K562 (cell line): ENCODE measurements around the gene FBXO36. TPM values are rescaled to one million over a fixed set of nuclear protein-coding genes. Genes with fewer than 3 reads are reported as not detected.

Experiments
- ATAC-seq: fragments of 200-7000 bp; cut with Tn5 transposase; 3 replicates; pipeline ENCODE4 v1.9.1; 2020; ENCODE audit warnings: moderate library complexity
- BruUV-seq: library from RNA; stranded (reverse); fragments of 400-500 nt; replicated peaks from 2 replicates; lab custom pipeline; 2021; lab: Mats Ljungman, UMichigan
- CTCF ChIA-PET: fragments of 300-600 bp; formaldehyde crosslinking; extraction: SDS; loops from one replicate; lab custom pipeline; 2021; ENCODE audit warnings: low intra/inter-chr PET ratio; lab: Yijun Ruan, JAX
- POLR2A ChIA-PET: fragments of 300-600, 350-650 bp; sonication (Branson Sonifier 250); formaldehyde crosslinking; extraction: SDS; loops from one replicate; lab custom pipeline; 2021; ENCODE audit warnings: antibody characterized with exemption, inconsistent platforms; lab: Yijun Ruan, JAX
- DNase-seq, 4 experiments: peaks; one replicate each; pipeline versions ENCODE4 v3.0.0 to v3.0.0-alpha.2; 2011 to 2018; ENCODE audit warnings: low spot score in 3 of 4, mixed read lengths in 3 of 4; ENCODE audit errors: extremely low read depth in 1 of 4
- FAIRE-seq: peaks from 2 replicates; lab custom pipeline; 2011; peaks lifted over from hg19 to GRCh38; lab: Jason Lieb, UNC
- H2AFZ ChIP-seq: 2 replicates; pipeline ENCODE4 v1.6.0; 2011; ENCODE audit warnings: low read depth, low read length, control low read depth, inconsistent platforms
- H3K27ac ChIP-seq: fragments of 200-600 bp; 3 replicates; pipeline ENCODE4 v1.8.0; 2011; ENCODE audit warnings: low read depth, mild to moderate bottlenecking, control low read depth, inconsistent platforms, low read length, moderate library complexity, mixed read lengths; ENCODE audit errors: extremely low read depth
- H3K27me3 ChIP-seq, 2 experiments: fragments of 300-600 bp in 1 of 2; 2 replicates in 1 of 2; 3 replicates in 1 of 2; pipeline versions ENCODE4 v1.6.0 to v1.8.0; 2011; ENCODE audit warnings: inconsistent platforms in 2 of 2, low read length in 2 of 2, mild to moderate bottlenecking in 1 of 2, mixed read lengths in 1 of 2, moderate library complexity in 1 of 2; ENCODE audit not compliant: control insufficient read depth in 2 of 2, insufficient read depth in 2 of 2
- H3K36me3 ChIP-seq: fragments of 300-600 bp; 3 replicates; pipeline ENCODE4 v1.8.0; 2011; ENCODE audit warnings: mild to moderate bottlenecking, low read length, inconsistent platforms; ENCODE audit not compliant: control insufficient read depth, insufficient read depth
- H3K4me1 ChIP-seq, 2 experiments: fragments of 200-600 bp in 1 of 2; replicated peaks in 1 of 2; 2 replicates in 1 of 2; 3 replicates in 1 of 2; pipeline versions ENCODE4 v1.5.1 to v1.8.0; 2011; ENCODE audit warnings: inconsistent platforms in 2 of 2, low read length in 2 of 2, mild to moderate bottlenecking in 1 of 2, mixed read lengths in 1 of 2, moderate library complexity in 1 of 2; ENCODE audit not compliant: control insufficient read depth in 2 of 2, insufficient read depth in 2 of 2
- H3K4me2 ChIP-seq: 2 replicates; pipeline ENCODE4 v1.6.1; 2011; ENCODE audit warnings: low read length, control low read depth, inconsistent platforms, mixed read lengths; ENCODE audit not compliant: insufficient read depth
- H3K4me3 ChIP-seq: fragments of 200-600 bp; sonication (generic), shearing (Covaris generic); 2 replicates; pipeline ENCODE4 v1.5.1; 2016; ENCODE audit warnings: control low read depth, inconsistent platforms
- H3K79me2 ChIP-seq: fragments of 200-600 bp; 3 replicates; pipeline ENCODE4 v1.8.0; 2011; ENCODE audit warnings: low read length, inconsistent platforms; ENCODE audit not compliant: control insufficient read depth, insufficient read depth
- H3K9ac ChIP-seq, 2 experiments: 2 replicates each; pipeline versions ENCODE4 v1.6.0 to v1.6.1; 2011; ENCODE audit warnings: low read depth in 2 of 2, low read length in 2 of 2, control low read depth in 1 of 2, inconsistent platforms in 1 of 2, mild to moderate bottlenecking in 1 of 2, mixed read lengths in 1 of 2; ENCODE audit not compliant: insufficient read depth in 1 of 2
- H3K9me1 ChIP-seq: one replicate; pipeline ENCODE4 v1.6.0; 2011; ENCODE audit warnings: inconsistent platforms, mild to moderate bottlenecking, low read length, moderate library complexity; ENCODE audit not compliant: control insufficient read depth, insufficient read depth
- H3K9me3 ChIP-seq: replicated peaks from 2 replicates; pipeline ENCODE4 v1.5.1; 2011; ENCODE audit warnings: low read depth, low read length, inconsistent platforms; ENCODE audit not compliant: control insufficient read depth, insufficient read depth
- H4K20me1 ChIP-seq: replicated peaks from 2 replicates; pipeline ENCODE4 v1.6.1; 2011; ENCODE audit warnings: low read length, inconsistent platforms, mixed read lengths; ENCODE audit not compliant: control insufficient read depth, insufficient read depth
- BMI1 ChIP-seq: fragments of 150-350 bp; IDR thresholded peaks from 2 replicates; pipeline ENCODE4 v1.6.1; 2014; ENCODE audit warnings: low read length
- FIP1L1 ChIP-seq: fragments of 200-400 bp; formaldehyde crosslinking; IDR thresholded peaks from 2 replicates; pipeline ENCODE4 v1.6.1; 2018; ENCODE audit warnings: mild to moderate bottlenecking, low read depth, low read length; ENCODE audit not compliant: poor library complexity, severe bottlenecking
- NR2C1 ChIP-seq, 2 experiments: fragments of 450-650 bp; IDR thresholded peaks; 2 replicates each; pipeline ENCODE4 v1.6.1; 2017; ENCODE audit warnings: mild to moderate bottlenecking in 2 of 2, antibody characterized with exemption in 1 of 2, inconsistent platforms in 1 of 2, missing compliant biosample characterization in 1 of 2, missing genetic modification characterization in 1 of 2
- PHB2 ChIP-seq: fragments of 450-650 bp; IDR thresholded peaks from 2 replicates; pipeline ENCODE4 v1.6.1; 2017; ENCODE audit warnings: low read depth
- SMARCB1 ChIP-seq: IDR thresholded peaks from 2 replicates; pipeline ENCODE4 v1.6.1; 2011; ENCODE audit warnings: improper control_type of control experiment, low read depth; ENCODE audit not compliant: insufficient read length
- TEAD4 ChIP-seq, 2 experiments: sonication (generic) in 1 of 2; formaldehyde crosslinking in 1 of 2; IDR thresholded peaks; 2 replicates each; pipeline versions ENCODE4 v1.6.1 to v1.8.0; 2012 to 2022; ENCODE audit warnings: borderline replicate concordance in 1 of 2, inconsistent platforms in 1 of 2, low read length in 1 of 2, mild to moderate bottlenecking in 1 of 2, missing genetic modification reagents in 1 of 2
- ZNF23 ChIP-seq: fragments of 250-450 bp; sonication (Bioruptor Pico); IDR thresholded peaks from 2 replicates; pipeline ENCODE4 v1.4.0; 2020; ENCODE audit warnings: mild to moderate bottlenecking
- WGBS: fragments of 100-300 bp; shearing (Covaris generic); methylation state at CpG from one replicate; pipeline ENCODE4 v1.1.6; 2016; ENCODE audit warnings: low coverage, mixed read lengths; ENCODE audit not compliant: insufficient coverage; ENCODE audit errors: missing lambda C conversion rate; 5-methylcytosine and 5-hydroxymethylcytosine counted together
- in situ Hi-C: fragments of 300-500 bp; cut with MboI; formaldehyde crosslinking; loops from 4 replicates; pipeline ENCODE4 v1.15.0; 2018; ENCODE audit warnings: inconsistent platforms, mixed read lengths
- intact Hi-C: fragments of 100-400 bp; cut with micrococcal nuclease; formaldehyde crosslinking; loops from 2 replicates; pipeline ENCODE4 v1.14.2; 2022
- polyA plus RNA-seq, 8 experiments: library from polyadenylated mRNA; depleted of rRNA in 4 of 8; stranded (reverse) in 5 of 8; unstranded in 3 of 8; fragments of >200 nt; fragmentation: Nextera tagmentation in 2 of 8; fragmentation: Illumina TruSeq in 1 of 8; extraction: Ambion mirVana in 2 of 8; extraction: Trizol in 1 of 8; gene quantifications; 2 replicates each; pipeline versions ENCODE4 v1.2.1 to v1.2.3, GENCODE V29; 2011 to 2014; ENCODE audit warnings: inconsistent platforms in 1 of 8, missing spikeins in 1 of 8
- total RNA-seq, 7 experiments: library from RNA; depleted of rRNA in 6 of 7; stranded (reverse); fragments of >200 nt in 6 of 7; fragmentation: Illumina TruSeq in 2 of 7; extraction: Trizol in 2 of 7; gene quantifications; 2 replicates each; pipeline versions ENCODE4 v1.2.1 to v1.2.3, GENCODE V29; 2011 to 2021; ENCODE audit warnings: low replicate concordance in 1 of 7
- TF ChIP-seq, protein P1 (sequence below): fragments of 250-450 bp; sonication (Bioruptor Pico); IDR thresholded peaks from 2 replicates; pipeline ENCODE4 v1.5.0; 2021; ENCODE audit warnings: mild to moderate bottlenecking, borderline replicate concordance
- TF ChIP-seq, protein P2 (sequence below): fragments of 250-450 bp; sonication (Bioruptor Pico); IDR thresholded peaks from 2 replicates; pipeline ENCODE4 v1.8.0; 2022; ENCODE audit warnings: moderate library complexity, mild to moderate bottlenecking, inconsistent platforms

FBXO36 gene
- total and polyA plus RNA-seq, 9 of the 15 experiments (the other 6 are each of a cell fraction or from before 2014, with no cell fraction given) = 0.40 to 0.91 (median 0.58) TPM

DNA sequence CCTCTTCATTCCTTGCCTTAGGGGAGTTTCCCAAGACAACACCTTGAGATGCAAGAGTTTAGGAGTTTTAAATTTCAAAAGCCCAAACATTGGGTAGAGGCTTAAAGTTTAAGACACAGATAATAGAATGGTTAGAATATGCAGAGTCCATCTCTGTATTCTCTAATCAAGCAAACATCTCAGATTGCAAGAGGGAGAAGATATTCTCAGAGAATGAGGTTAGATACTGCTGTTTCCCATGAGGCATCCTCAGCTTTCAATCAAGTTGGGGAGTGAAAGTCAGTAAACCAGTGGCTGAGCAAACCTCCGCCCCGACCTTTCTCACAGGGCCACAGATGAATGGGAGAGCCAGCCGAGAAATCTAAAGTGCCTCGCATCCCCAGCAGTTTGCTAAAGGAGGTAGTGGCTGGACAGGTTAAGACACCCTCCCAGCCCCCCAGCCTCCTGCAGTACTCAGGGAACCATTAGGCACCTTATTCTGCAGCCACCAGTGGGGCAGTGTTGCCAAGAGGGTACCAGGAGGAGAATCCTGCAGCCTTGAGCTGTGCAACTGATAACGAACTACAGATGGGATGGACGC is 30.0 kb downstream of the FBXO36 start:
- Histone ChIP-seq H2AFZ (no peak overlapping the region), H3K9ac (no peak overlapping the region), H3K4me2 (no peak overlapping the region), H3K4me1 (no peaks in the 10 kb centered on the region), H3K79me2 (no peaks in the 10 kb centered on the region), H3K27ac (no peak overlapping the region), H4K20me1 (no peaks in the 10 kb centered on the region), H3K27me3 (no peaks in the 10 kb centered on the region), H3K9me3 (no peaks in the 10 kb centered on the region), H3K36me3 (no peaks in the 10 kb centered on the region), H3K9me1 (no peaks in the 10 kb centered on the region), H3K4me3 (no peak overlapping the region)
- BruUV-seq = no TSS peak
- 47% methylated on average over 6 of the region's 6 CpGs for WGBS
- POLR2A ChIA-PET = no interaction called here
- in situ Hi-C loops = no loop called here
- intact Hi-C loops = no loop called here
- FAIRE-seq (no peak), ATAC-seq (no peak), DNase-seq (no peak)
- CTCF ChIA-PET = no interaction called here
- TF ChIP-seq NR2C1 (IDR thresholded peaks at IDR 0.05) (no peak), NR2C1 (tag; IDR thresholded peaks at IDR 0.05) (no peak), TEAD4 (IDR thresholded peaks at IDR 0.05; ENCODE audit: low read length) (no peak), TEAD4 (CRISPR knock-in tag; IDR thresholded peaks at IDR 0.05; ENCODE audit: borderline replicate concordance) (no peak), BMI1 (no peak), SMARCB1 (no peak), PHB2 (no peak), ZNF23 (CRISPR knock-in tag) (no peak), FIP1L1 (no peak)
- TF ChIP-seq, protein P1, sequence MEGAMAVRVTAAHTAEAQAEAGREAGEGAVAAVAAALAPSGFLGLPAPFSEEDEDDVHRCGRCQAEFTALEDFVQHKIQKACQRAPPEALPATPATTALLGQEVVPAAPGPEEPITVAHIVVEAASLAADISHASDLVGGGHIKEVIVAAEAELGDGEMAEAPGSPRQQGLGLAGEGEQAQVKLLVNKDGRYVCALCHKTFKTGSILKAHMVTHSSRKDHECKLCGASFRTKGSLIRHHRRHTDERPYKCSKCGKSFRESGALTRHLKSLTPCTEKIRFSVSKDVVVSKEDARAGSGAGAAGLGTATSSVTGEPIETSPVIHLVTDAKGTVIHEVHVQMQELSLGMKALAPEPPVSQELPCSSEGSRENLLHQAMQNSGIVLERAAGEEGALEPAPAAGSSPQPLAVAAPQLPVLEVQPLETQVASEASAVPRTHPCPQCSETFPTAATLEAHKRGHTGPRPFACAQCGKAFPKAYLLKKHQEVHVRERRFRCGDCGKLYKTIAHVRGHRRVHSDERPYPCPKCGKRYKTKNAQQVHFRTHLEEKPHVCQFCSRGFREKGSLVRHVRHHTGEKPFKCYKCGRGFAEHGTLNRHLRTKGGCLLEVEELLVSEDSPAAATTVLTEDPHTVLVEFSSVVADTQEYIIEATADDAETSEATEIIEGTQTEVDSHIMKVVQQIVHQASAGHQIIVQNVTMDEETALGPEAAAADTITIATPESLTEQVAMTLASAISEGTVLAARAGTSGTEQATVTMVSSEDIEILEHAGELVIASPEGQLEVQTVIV = no peak
- TF ChIP-seq, protein P2, sequence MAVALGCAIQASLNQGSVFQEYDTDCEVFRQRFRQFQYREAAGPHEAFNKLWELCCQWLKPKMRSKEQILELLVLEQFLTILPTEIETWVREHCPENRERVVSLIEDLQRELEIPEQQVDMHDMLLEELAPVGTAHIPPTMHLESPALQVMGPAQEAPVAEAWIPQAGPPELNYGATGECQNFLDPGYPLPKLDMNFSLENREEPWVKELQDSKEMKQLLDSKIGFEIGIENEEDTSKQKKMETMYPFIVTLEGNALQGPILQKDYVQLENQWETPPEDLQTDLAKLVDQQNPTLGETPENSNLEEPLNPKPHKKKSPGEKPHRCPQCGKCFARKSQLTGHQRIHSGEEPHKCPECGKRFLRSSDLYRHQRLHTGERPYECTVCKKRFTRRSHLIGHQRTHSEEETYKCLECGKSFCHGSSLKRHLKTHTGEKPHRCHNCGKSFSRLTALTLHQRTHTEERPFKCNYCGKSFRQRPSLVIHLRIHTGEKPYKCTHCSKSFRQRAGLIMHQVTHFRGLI = no peak
